ENCODE measurements around the gene ABCB11.
"Not testable (repeated sequence)": the region's sequence is repeated elsewhere in the genome, so short reads cannot be mapped to it uniquely, and the experiment has no call there.

Gene ABCB11

GRCh38 chr2:169031202-169031601 lies at the start of gene ABCB11:
Gene ABCB11 (minus strand): TSS chr2:169031324. CDS start chr2:169018125, 13,199 bp downstream.
- DNase-seq: no peak

- no peak for DNase-seq
These were observed 49.3 kb upstream of the ABCB11 start for GRCh38 chr2:169080250-169081069.

- no peak for DNase-seq
These were observed 46.6 kb upstream of the ABCB11 start for GRCh38 chr2:169077674-169078240.

- no peak for DNase-seq
These were observed 43.0 kb upstream of the ABCB11 start for GRCh38 chr2:169073963-169074751.

DNA sequence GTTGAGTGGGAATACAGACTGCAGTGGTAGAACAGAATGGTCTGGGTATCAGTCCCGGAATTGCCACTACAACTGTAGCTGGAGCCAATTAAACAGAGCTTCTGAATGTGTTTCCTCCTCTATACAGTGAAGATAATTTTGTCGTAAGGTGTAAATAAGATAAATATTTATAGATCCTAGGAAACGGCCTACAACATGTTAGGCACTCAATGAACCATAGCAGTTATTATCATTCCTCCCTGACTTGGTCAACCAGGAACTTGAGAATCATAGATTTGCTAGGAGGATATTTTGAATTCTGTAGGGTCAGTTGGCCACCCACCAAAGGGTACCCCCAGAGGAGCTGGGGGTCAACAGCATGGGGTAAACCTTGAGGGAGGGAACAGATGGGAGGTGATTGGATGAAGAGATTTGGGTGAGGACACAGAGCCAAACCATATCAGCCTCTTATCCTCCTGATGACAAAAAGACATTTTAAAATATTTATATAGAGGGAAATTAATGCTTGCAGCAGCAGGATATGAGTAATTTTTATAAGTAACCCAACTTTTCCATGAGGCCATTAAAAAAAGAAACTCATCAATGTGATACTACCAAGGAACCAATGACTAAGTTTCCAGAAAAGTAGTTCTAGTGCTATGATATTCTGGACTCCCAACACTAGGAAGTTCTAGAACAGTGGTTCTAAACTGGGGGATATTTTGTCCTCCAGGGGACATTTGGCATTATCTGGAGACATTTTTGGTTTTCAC lies 42.3 kb upstream of the ABCB11 start:
- DNase-seq: no peak

DNA sequence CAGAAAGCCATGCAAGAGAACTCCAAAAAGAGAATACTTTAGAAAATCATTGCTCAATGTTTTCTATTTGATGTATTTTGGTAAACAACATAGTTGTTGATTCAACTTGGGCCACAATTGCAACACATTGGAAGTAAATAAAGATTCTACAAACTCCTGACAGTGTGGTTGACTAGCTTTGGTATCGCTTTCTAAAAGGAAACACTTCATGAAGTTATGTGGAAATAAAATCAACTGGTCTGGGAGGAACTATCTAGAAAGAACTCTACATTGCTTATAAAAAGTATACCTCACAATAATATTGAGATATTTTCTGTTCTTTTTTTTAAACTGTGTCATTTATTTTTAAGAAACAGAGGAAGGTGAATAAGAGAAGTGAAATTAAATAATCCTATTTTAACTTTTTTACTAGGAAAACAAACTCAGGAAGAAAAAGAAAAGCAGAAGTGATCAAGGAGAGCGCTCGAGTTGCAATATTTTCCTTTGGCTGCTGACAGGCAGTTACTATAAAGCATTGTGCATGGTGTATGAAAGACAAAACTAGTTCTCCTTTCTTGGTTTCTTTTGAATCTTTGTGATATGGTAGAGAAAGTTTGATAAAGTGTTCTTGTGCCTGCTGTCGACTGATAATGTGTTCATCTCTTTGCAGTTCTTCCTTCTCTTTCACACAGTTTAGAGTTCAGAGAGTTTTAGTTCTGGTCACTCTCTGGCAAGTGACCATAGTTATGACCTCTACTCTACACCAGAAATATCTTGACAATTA lies 41.2 kb upstream of the ABCB11 start:
- no peak for DNase-seq

- no peak for DNase-seq
These were observed 40.3 kb upstream of the ABCB11 start for GRCh38 chr2:169071455-169071854.

DNA sequence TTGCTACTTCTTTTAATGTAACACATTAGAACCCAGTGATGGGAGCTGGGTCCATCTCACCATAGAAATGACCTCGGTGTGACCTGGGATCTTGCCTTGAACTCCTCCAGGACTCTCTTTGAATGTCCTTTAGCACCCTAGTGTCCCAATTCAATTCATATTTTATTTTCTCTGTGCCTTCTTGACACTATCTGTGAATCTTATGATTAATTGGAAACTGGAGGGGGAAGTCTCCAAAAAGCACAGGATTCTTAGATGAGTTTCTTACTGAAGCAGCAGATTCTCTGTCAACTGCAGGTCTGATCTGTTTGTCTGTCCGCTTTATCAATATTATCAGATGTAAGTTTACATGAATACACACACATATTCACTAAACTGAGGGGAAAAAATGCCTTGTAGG lies 38.7 kb upstream of the ABCB11 start:
- no peak for DNase-seq

GRCh38 chr2:169069341-169069740 lies 38.2 kb upstream of the ABCB11 start, which contains the start of gene DHRS9:
Gene DHRS9 (plus strand): TSS chr2:169069563. CDS start chr2:169081582, 12,019 bp downstream.
- DNase-seq: no peak

- DNase-seq: no peak
These were observed 35.8 kb upstream of the ABCB11 start for GRCh38 chr2:169066897-169067296.

GRCh38 chr2:169065864-169066517 lies 34.9 kb upstream of the ABCB11 start:
- no peak for DNase-seq

GRCh38 chr2:169065422-169065821 lies 34.3 kb upstream of the ABCB11 start:
- DNase-seq: no peak

DNA sequence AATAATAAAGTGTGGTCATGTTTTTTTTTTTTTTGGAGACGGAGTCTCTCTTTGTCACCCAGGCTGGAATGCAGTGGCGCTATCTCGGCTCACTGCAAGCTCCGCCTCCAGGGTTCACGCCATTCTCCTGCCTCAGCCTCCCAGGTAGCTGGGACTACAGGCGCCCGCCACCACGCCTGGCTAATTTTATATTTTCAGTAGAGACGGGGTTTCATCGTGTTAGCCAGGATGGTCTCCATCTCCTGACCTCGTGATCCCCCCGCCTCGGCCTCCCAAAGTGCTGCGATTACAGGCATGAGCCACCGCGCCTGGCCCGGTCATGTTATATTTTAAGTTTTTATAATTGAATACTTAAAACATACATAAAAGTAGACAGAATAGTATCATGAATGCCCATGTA lies 33.1 kb upstream of the ABCB11 start:
- not testable (repeated sequence) for DNase-seq

GRCh38 chr2:169054575-169054974 lies 23.5 kb upstream of the ABCB11 start:
- not testable (repeated sequence) for DNase-seq

DNA sequence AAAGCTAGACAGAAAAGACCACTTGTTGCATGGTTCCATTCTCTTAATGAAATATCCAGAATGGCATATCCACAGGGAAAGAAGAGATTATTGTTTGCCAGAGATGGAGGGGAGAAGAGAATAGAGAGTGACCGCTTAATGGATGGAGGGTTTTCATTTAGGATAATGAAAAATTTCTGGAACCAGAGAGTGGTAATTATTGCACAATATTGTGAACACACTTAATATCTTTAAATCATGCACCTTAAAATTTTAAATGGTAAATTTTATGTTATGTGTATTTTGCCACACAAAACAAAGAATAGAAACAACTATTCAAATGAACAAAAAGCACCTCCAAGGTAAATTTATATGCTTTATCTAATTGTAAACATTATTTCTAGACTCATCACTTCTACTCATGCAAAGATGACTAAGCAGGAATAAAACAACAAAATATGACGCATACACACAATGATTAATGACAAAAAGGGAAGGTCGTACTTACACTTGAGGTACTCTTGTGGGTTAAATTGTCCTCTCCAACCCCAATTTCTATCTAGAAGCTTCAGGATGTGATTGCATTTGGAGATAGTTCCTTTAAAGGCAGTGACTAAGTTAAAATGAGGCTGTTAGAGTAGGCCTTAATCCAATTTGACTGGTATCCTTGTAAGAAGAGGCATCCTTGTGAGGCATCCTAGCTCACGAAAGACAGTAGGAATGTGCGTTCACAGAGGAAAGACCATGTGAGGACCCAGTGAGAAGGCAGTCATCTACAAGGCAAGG lies 19.5 kb upstream of the ABCB11 start:
- DNase-seq: no peak

DNA sequence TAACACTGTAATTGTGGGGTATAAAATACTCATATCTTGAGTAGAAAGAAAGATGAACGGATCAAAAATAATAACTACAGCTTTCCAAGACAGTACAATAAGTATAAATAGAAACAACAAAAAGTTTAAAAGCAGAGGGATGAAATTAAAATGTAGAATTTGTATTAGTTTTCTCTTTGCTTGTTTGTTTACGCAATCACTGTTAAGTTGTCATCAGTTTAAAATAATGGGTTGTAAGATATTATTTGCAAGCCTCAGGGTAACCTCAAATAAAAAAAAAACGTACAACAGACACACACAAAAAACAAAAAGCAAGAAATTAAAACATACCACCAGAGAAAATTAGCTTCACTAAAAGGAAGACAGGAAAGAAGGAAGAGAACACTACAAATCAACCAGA lies 18.0 kb upstream of the ABCB11 start:
- no peak for DNase-seq

- DNase-seq: no peak
These were observed 16.4 kb upstream of the ABCB11 start for GRCh38 chr2:169047256-169048250.

- no peak for DNase-seq
These were observed 15.5 kb upstream of the ABCB11 start for GRCh38 chr2:169046440-169047151.

- DNase-seq: no peak
These were observed 11.7 kb upstream of the ABCB11 start for GRCh38 chr2:169042856-169043255.
